ENCODE measurements around the gene SORL1. TPM values are rescaled to one million over a fixed set of nuclear protein-coding genes. Genes with fewer than 3 reads are reported as not detected.

SORL1 gene
- total RNA-seq, 1 donor from 2014 or later = 7.1 TPM

DNA sequence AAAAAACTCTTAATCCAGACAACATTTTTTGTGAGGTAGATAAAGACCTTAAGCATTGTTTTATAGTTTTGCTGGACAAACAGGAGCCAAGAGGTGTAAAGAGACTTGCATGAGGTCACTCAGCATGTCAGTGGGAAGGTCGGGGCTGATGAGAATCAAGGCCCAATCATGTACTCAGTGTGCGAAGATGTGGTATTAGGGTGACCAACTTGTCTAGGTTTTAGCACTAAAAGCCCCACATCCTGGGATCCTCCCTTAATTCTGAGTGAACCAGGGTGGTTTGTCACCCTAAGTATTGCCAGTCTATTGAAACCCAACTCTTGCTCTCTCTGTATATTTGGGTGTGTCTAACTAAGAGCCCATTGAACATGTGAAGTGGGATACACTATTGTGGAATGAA lies 20.2 kb downstream of the SORL1 start:
- Histone ChIP-seq H3K27ac (replicated peaks) (no peak overlapping the region), H3K4me1 (peaks cover 4% of the 10 kb centered on the region)
- TF ChIP-seq CTCF (IDR thresholded peaks at IDR 0.05; ENCODE audit: borderline replicate concordance) = no peak

GRCh38 chr11:121473064-121473777 lies 21.1 kb downstream of the SORL1 start:
- intact Hi-C loops (cut with micrococcal nuclease) = no loop called here
- Histone ChIP-seq H3K36me3 (no peaks in the 10 kb centered on the region), H3K27me3 (ENCODE audit: low read depth) (peaks cover 6% of the 10 kb centered on the region), H3K9me3 (replicated peaks) (no peaks in the 10 kb centered on the region), H3K4me3 (no peak overlapping the region), H3K4me1 (peaks cover 4% of the 10 kb centered on the region), H3K27ac (replicated peaks) (no peak overlapping the region)
- TF ChIP-seq CTCF (IDR thresholded peaks at IDR 0.05; ENCODE audit: borderline replicate concordance) = no peak
- no peak for DNase-seq

More for the DNA sequence above, 20.2 kb downstream of the SORL1 start:
- no peak for DNase-seq
- Histone ChIP-seq H3K27me3 (ENCODE audit: low read depth) (peaks cover 13% of the 10 kb centered on the region), H3K4me3 (no peak overlapping the region), H3K9me3 (replicated peaks) (no peaks in the 10 kb centered on the region), H3K36me3 (no peaks in the 10 kb centered on the region)
- intact Hi-C loops (cut with micrococcal nuclease) = no loop called here

GRCh38 chr11:121474680-121475079 lies 22.6 kb downstream of the SORL1 start:
- Histone ChIP-seq H3K27ac (replicated peaks) (no peak overlapping the region), H3K36me3 (no peaks in the 10 kb centered on the region), H3K27me3 (ENCODE audit: low read depth) (no peaks in the 10 kb centered on the region), H3K4me1 (peaks cover 4% of the 10 kb centered on the region), H3K9me3 (replicated peaks) (no peaks in the 10 kb centered on the region), H3K4me3 (no peak overlapping the region)
- intact Hi-C loops (cut with micrococcal nuclease) = no loop called here
- DNase-seq = no peak
- TF ChIP-seq CTCF (IDR thresholded peaks at IDR 0.05; ENCODE audit: borderline replicate concordance) = no peak

DNA sequence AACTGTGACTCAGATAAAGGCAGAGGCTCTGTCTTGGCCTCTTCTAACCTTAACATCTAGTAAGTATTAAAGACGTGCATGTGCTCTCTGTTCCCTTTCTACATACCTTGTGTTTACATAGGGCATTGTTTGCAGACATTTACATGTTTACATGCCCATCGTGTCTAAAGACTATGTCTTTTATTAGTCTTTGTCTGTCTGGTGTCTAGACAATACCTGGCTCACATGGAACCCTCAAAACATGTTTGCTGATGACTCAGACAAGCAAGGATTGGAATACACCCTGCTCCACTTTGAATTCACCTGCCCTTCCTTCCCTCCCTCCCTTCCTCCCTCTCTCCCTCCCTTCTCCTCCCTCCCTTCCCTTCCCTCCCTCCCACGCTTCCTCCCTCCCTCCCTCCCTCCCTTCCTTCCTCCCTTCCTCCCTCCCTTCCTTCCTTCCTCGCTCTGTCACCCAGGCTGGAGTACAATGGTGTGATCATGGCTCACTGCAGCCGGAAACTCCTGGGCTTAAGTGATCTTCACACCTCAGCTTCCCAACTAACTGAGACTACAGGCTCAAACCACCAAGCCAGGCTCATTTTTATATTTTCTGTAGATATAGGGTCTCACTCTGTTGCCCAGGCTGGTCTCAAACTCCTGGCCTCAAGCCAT lies 24.4 kb downstream of the SORL1 start:
- Histone ChIP-seq H3K4me1 (peaks cover 4% of the 10 kb centered on the region), H3K36me3 (no peaks in the 10 kb centered on the region), H3K9me3 (replicated peaks) (no peaks in the 10 kb centered on the region), H3K27me3 (ENCODE audit: low read depth) (no peaks in the 10 kb centered on the region), H3K27ac (replicated peaks) (no peak overlapping the region), H3K4me3 (no peak overlapping the region)
- intact Hi-C loops (cut with micrococcal nuclease) = no loop called here
- no peak for TF ChIP-seq CTCF (IDR thresholded peaks at IDR 0.05; ENCODE audit: borderline replicate concordance)
- no peak for DNase-seq

GRCh38 chr11:121478226-121478894 lies 26.2 kb downstream of the SORL1 start:
- Histone ChIP-seq H3K9me3 (replicated peaks) (no peaks in the 10 kb centered on the region), H3K27me3 (ENCODE audit: low read depth) (no peaks in the 10 kb centered on the region), H3K36me3 (no peaks in the 10 kb centered on the region), H3K4me1 (peaks cover 4% of the 10 kb centered on the region), H3K27ac (replicated peaks) (no peak overlapping the region), H3K4me3 (no peak overlapping the region)
- TF ChIP-seq CTCF (IDR thresholded peaks at IDR 0.05; ENCODE audit: borderline replicate concordance) = no peak
- no peak for DNase-seq
- intact Hi-C loops (cut with micrococcal nuclease) = no loop called here
